Glutamatergic neuron (in vitro differentiated cells): ENCODE data around the gene FAM229A. TPM values are rescaled to one million over a fixed set of nuclear protein-coding genes. Genes with fewer than 3 reads are reported as not detected.

Experiments used
- DNase-seq: peaks from one replicate; pipeline ENCODE4 v3.0.0; 2022
- H3K27ac Mint-ChIP-seq: one replicate; pipeline ENCODE4 v1.8.0; 2020; ENCODE audit warnings: mild to moderate bottlenecking, mixed read lengths, inconsistent platforms; ENCODE audit not compliant: unreplicated experiment
- H3K27me3 Mint-ChIP-seq: one replicate; pipeline ENCODE4 v1.8.0; 2020; ENCODE audit warnings: mild to moderate bottlenecking, moderate library complexity, mixed read lengths, inconsistent platforms; ENCODE audit not compliant: unreplicated experiment
- H3K36me3 Mint-ChIP-seq: one replicate; pipeline ENCODE4 v1.8.0; 2020; ENCODE audit warnings: mild to moderate bottlenecking, mixed read lengths, inconsistent platforms; ENCODE audit not compliant: unreplicated experiment
- H3K4me1 Mint-ChIP-seq: one replicate; pipeline ENCODE4 v1.8.0; 2020; ENCODE audit warnings: mild to moderate bottlenecking, low read depth, mixed read lengths, inconsistent platforms; ENCODE audit not compliant: unreplicated experiment
- H3K4me3 Mint-ChIP-seq: one replicate; pipeline ENCODE4 v1.8.0; 2020; ENCODE audit warnings: mild to moderate bottlenecking, mixed read lengths, inconsistent platforms; ENCODE audit not compliant: unreplicated experiment
- H3K9me3 Mint-ChIP-seq: one replicate; pipeline ENCODE4 v1.8.0; 2020; ENCODE audit warnings: mild to moderate bottlenecking, moderate library complexity, mixed read lengths, inconsistent platforms; ENCODE audit not compliant: unreplicated experiment
- total RNA-seq: library from RNA; stranded (reverse); fragmentation: NEBNext Ultra II Directional; extraction: Animal tissue kit (Norgen Biotek cat#: 25700); gene quantifications from one replicate; pipeline ENCODE4 v1.2.1, GENCODE V29; 2021; ENCODE audit not compliant: unreplicated experiment
- TF ChIP-seq, protein P1 (sequence below): fragments of 200-600 bp; sonication (generic); IDR thresholded peaks from one replicate; pipeline ENCODE4 v1.5.0; 2021; ENCODE audit not compliant: partially characterized antibody, unreplicated experiment

The FAM229A gene
- total RNA-seq, 1 donor from 2014 or later, result 21.8 TPM

GRCh38 chr1:32349211-32349708 lies 13.0 kb downstream of the FAM229A start:
- Mint-ChIP-seq H3K4me3 (no peak overlapping the region), H3K36me3 (peaks cover 4% of the 10 kb centered on the region), H3K27ac (peak overlapping the region; percentile 62), H3K27me3 (peaks cover 17% of the 10 kb centered on the region), H3K4me1 (peaks cover 26% of the 10 kb centered on the region), H3K9me3 (peaks cover 14% of the 10 kb centered on the region)
- no peak for DNase-seq
- TF ChIP-seq, protein P1, sequence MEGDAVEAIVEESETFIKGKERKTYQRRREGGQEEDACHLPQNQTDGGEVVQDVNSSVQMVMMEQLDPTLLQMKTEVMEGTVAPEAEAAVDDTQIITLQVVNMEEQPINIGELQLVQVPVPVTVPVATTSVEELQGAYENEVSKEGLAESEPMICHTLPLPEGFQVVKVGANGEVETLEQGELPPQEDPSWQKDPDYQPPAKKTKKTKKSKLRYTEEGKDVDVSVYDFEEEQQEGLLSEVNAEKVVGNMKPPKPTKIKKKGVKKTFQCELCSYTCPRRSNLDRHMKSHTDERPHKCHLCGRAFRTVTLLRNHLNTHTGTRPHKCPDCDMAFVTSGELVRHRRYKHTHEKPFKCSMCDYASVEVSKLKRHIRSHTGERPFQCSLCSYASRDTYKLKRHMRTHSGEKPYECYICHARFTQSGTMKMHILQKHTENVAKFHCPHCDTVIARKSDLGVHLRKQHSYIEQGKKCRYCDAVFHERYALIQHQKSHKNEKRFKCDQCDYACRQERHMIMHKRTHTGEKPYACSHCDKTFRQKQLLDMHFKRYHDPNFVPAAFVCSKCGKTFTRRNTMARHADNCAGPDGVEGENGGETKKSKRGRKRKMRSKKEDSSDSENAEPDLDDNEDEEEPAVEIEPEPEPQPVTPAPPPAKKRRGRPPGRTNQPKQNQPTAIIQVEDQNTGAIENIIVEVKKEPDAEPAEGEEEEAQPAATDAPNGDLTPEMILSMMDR, result no peak

DNA sequence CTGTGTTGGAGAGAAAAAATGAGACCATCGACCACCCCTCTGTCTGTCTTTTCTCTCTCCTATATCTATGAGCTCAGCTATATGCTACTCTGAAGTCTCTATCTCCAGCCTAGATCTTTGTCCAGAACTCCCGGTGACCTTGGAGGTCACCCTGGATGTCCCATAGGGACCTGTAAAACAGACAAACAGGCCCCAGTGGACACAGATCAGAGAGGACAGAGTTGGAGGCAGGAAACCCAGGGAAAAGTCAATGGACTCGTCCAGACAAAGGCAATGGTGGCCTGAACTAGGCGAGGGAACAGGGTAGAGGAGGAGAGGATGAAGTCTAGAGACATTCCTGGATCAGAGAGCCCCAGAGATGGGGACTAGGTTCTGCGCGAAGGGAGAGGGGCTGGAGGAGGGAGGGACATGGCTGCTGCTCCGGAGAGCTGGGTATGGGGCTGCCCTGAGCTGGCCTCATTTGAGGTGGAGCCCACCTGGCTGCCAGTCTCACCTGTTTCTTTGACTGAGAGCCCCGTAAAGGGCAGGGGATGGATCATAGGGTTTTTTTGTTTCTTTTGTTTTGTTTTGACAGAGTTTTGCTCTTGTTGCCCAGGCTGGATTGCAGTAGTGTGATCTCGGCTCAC lies 15.6 kb downstream of the FAM229A start:
- H3K27me3 Mint-ChIP-seq, result peaks cover 14% of the 10 kb centered on the region
- no peak overlapping the region for H3K27ac Mint-ChIP-seq
- H3K9me3 Mint-ChIP-seq, result peaks cover 8% of the 10 kb centered on the region
- DNase-seq, result no peak
- H3K4me1 Mint-ChIP-seq, result peaks cover 9% of the 10 kb centered on the region
- H3K4me3 Mint-ChIP-seq, result peak overlapping the region; percentile 67
- peaks cover 4% of the 10 kb centered on the region for H3K36me3 Mint-ChIP-seq
- TF ChIP-seq, protein P1, result no peak

GRCh38 chr1:32345289-32345827 lies 16.9 kb downstream of the FAM229A start:
- H3K36me3 Mint-ChIP-seq, result peaks cover 4% of the 10 kb centered on the region
- H3K4me3 Mint-ChIP-seq, result no peak overlapping the region
- H3K9me3 Mint-ChIP-seq, result peaks cover 8% of the 10 kb centered on the region
- H3K27ac Mint-ChIP-seq, result no peak overlapping the region
- peaks cover 9% of the 10 kb centered on the region for H3K4me1 Mint-ChIP-seq
- DNase-seq, result no peak
- TF ChIP-seq, protein P1, result no peak
- H3K27me3 Mint-ChIP-seq, result peaks cover 12% of the 10 kb centered on the region

- Mint-ChIP-seq H3K4me3 (no peak overlapping the region), H3K36me3 (peaks cover 4% of the 10 kb centered on the region), H3K4me1 (peaks cover 18% of the 10 kb centered on the region), H3K27me3 (peaks cover 8% of the 10 kb centered on the region), H3K9me3 (peaks cover 16% of the 10 kb centered on the region), H3K27ac (no peak overlapping the region)
- TF ChIP-seq, protein P1, result no peak
- no peak for DNase-seq
Measured at GRCh38 chr1:32342704-32343103, 19.6 kb downstream of the FAM229A start.

GRCh38 chr1:32341971-32342370 lies 20.3 kb downstream of the FAM229A start:
- peaks cover 9% of the 10 kb centered on the region for H3K27me3 Mint-ChIP-seq
- H3K36me3 Mint-ChIP-seq, result peaks cover 4% of the 10 kb centered on the region
- no peak for DNase-seq
- no peak overlapping the region for H3K4me3 Mint-ChIP-seq
- H3K4me1 Mint-ChIP-seq, result peaks cover 19% of the 10 kb centered on the region
- H3K9me3 Mint-ChIP-seq, result peaks cover 17% of the 10 kb centered on the region
- TF ChIP-seq, protein P1, result no peak
- no peak overlapping the region for H3K27ac Mint-ChIP-seq
